Hematopoietic multipotent progenitor cell (in vitro differentiated cells): Measurements from ENCODE around the gene OR51A7. TPM values are rescaled to one million over a fixed set of nuclear protein-coding genes. Genes with fewer than 3 reads are reported as not detected.
"Not testable (repeated sequence)": the region's sequence is repeated elsewhere in the genome, so short reads cannot be mapped to it uniquely, and the experiment has no call there.

Source experiments
- DNase-seq, 3 donors: peaks; one replicate each; pipeline ENCODE4 v3.0.0-alpha.2; 2011 to 2015; ENCODE audit warnings: low read depth in 2 of 3, low spot score in 2 of 3
- total RNA-seq: library from RNA; depleted of rRNA; stranded (reverse); fragments of >200 nt; gene quantifications from one replicate; pipeline ENCODE4 v1.2.3, GENCODE V29; 2012

The OR51A7 gene
- total RNA-seq, 1 donor = not detected

- DNase-seq = no peak
Observed at GRCh38 chr11:4947505-4947904, 43.9 kb downstream of the OR51A7 start, which contains the start of gene OR51A4. TSS of gene OR51A4 (minus strand) at chr11:4947605. CDS start at chr11:4947100, 505 bp downstream.

- not testable (repeated sequence) for DNase-seq
Observed at GRCh38 chr11:4955613-4956012, 52.0 kb downstream of the OR51A7 start, which contains the start of gene OR51A2. TSS of gene OR51A2 (minus strand) at chr11:4955713. CDS start at chr11:4955713, 0 bp downstream.

- no peak for DNase-seq
Observed at GRCh38 chr11:4957396-4957795, 53.8 kb downstream of the OR51A7 start.

Other genes starting within 250 kb of the OR51A7 start
- under 0.01 TPM for gene OR51E2, start 205.9 kb upstream of the OR51A7 start, total RNA-seq
- gene MMP26, start 199.0 kb upstream of the OR51A7 start, total RNA-seq = not detected
- gene OR51F1, start 133.8 kb upstream of the OR51A7 start, total RNA-seq = not detected
- gene OR52R1, start 99.4 kb upstream of the OR51A7 start, total RNA-seq = not detected
- gene OR51F2, start 82.5 kb upstream of the OR51A7 start, total RNA-seq = not detected
- gene OR51S1, start 54.6 kb upstream of the OR51A7 start, total RNA-seq = not detected
- not detected for gene OR51T1, start 21.9 kb upstream of the OR51A7 start, total RNA-seq
- not detected for gene OR51G2, start 15.6 kb downstream of the OR51A7 start, total RNA-seq
- gene OR51G1, start 20.6 kb downstream of the OR51A7 start, total RNA-seq = not detected
- gene OR51A4, start 43.8 kb downstream of the OR51A7 start, total RNA-seq = under 0.01 TPM
- not detected for gene OR51A2, start 51.9 kb downstream of the OR51A7 start, total RNA-seq
- gene OR51L1, start 91.1 kb downstream of the OR51A7 start, total RNA-seq = under 0.01 TPM
- gene OR52J3, start 142.7 kb downstream of the OR51A7 start, total RNA-seq = not detected
- gene OR52E2, start 155.8 kb downstream of the OR51A7 start, total RNA-seq = not detected
- gene OR52E1, start 165.8 kb downstream of the OR51A7 start, total RNA-seq = under 0.01 TPM
- not detected for gene OR52A5, start 234.6 kb downstream of the OR51A7 start, total RNA-seq